AG04450 (cell line): ENCODE results near the gene CA14. TPM values are rescaled to one million over a fixed set of nuclear protein-coding genes. Genes with fewer than 3 reads are reported as not detected.

ENCODE experiments used
- CTCF ChIA-PET: fragments of 300-600, 350-600 bp; formaldehyde crosslinking; extraction: SDS; loops from one replicate; lab custom pipeline; 2022; ENCODE audit warnings: antibody characterized with exemption, inconsistent platforms; lab: Charles Lee
- POLR2A ChIA-PET: fragments of 350-600 bp; formaldehyde crosslinking; extraction: SDS; loops from one replicate; lab custom pipeline; 2021; ENCODE audit warnings: antibody characterized with exemption, inconsistent platforms; lab: Yijun Ruan, JAX
- DNase-seq: peaks from one replicate; pipeline ENCODE4 v3.0.0-alpha.2; 2011; ENCODE audit warnings: low read depth, low spot score
- H3K27ac ChIP-seq: one replicate; pipeline ENCODE4 v1.5.1; 2012; ENCODE audit warnings: low read depth, low read length, control low read depth
- H3K27me3 ChIP-seq: one replicate; pipeline ENCODE4 v1.6.0; 2012; ENCODE audit warnings: low read length; ENCODE audit not compliant: control insufficient read depth, insufficient read depth
- H3K4me3 ChIP-seq: 2 replicates; pipeline ENCODE4 v1.5.1; 2011; ENCODE audit warnings: mild to moderate bottlenecking, low read depth, low read length, control low read depth
- H3K9me3 ChIP-seq: 2 replicates; pipeline ENCODE4 v1.5.1; 2012; ENCODE audit warnings: low read length; ENCODE audit not compliant: control insufficient read depth, insufficient read depth
- polyA plus RNA-seq: library from polyadenylated mRNA; depleted of rRNA; stranded (reverse); fragments of >200 nt; gene quantifications from 2 replicates; pipeline ENCODE4 v1.2.3, GENCODE V29; 2011
- TF ChIP-seq, protein P1 (sequence below): IDR thresholded peaks from 2 replicates; pipeline ENCODE4 v1.5.1; 2011; ENCODE audit warnings: low read depth, low read length, control low read depth, inconsistent platforms

The CA14 gene
- polyA plus RNA-seq, 1 experiment = 0.09 TPM

DNA sequence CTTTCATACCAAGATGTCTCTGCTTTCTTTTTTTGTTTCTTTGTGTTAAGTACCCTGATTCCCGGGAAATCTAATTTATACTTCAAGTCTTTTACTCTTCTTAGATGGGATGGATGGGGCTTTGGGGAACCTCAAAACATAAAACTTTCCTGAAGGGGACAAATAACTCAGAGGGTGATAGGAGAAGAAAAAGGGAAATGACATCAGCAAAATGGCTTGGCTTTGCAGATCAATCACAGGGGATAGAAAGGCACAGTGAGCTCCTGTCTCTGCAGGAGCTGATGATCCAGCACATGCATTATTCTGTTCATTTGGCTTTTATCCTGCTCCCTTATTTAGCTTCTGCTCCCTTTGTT is 1.4 kb upstream of the CA14 start:
- ChIA-PET POLR2A (interaction anchor here (0.6 to 1.4 kb wide), 3 partner anchors 13 to 373 kb away, joined by 3 to 6 read pairs (median 4); partner anchors contain the start of genes APH1A and ENSA), CTCF (interaction anchor here (0.5 to 7.7 kb wide), 29 partner anchors 9 to 305 kb away, joined by 3 to 165 read pairs (median 5); partner anchors contain the start of genes APH1A, C1orf54, CIART and PRPF3)
- Histone ChIP-seq H3K27me3 (peaks cover 5% of the 10 kb centered on the region), H3K27ac (no peak overlapping the region), H3K4me3 (no peak overlapping the region), H3K9me3 (no peaks in the 10 kb centered on the region)
- DNase-seq = no peak
- TF ChIP-seq, protein P1, sequence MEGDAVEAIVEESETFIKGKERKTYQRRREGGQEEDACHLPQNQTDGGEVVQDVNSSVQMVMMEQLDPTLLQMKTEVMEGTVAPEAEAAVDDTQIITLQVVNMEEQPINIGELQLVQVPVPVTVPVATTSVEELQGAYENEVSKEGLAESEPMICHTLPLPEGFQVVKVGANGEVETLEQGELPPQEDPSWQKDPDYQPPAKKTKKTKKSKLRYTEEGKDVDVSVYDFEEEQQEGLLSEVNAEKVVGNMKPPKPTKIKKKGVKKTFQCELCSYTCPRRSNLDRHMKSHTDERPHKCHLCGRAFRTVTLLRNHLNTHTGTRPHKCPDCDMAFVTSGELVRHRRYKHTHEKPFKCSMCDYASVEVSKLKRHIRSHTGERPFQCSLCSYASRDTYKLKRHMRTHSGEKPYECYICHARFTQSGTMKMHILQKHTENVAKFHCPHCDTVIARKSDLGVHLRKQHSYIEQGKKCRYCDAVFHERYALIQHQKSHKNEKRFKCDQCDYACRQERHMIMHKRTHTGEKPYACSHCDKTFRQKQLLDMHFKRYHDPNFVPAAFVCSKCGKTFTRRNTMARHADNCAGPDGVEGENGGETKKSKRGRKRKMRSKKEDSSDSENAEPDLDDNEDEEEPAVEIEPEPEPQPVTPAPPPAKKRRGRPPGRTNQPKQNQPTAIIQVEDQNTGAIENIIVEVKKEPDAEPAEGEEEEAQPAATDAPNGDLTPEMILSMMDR = no peak

DNA sequence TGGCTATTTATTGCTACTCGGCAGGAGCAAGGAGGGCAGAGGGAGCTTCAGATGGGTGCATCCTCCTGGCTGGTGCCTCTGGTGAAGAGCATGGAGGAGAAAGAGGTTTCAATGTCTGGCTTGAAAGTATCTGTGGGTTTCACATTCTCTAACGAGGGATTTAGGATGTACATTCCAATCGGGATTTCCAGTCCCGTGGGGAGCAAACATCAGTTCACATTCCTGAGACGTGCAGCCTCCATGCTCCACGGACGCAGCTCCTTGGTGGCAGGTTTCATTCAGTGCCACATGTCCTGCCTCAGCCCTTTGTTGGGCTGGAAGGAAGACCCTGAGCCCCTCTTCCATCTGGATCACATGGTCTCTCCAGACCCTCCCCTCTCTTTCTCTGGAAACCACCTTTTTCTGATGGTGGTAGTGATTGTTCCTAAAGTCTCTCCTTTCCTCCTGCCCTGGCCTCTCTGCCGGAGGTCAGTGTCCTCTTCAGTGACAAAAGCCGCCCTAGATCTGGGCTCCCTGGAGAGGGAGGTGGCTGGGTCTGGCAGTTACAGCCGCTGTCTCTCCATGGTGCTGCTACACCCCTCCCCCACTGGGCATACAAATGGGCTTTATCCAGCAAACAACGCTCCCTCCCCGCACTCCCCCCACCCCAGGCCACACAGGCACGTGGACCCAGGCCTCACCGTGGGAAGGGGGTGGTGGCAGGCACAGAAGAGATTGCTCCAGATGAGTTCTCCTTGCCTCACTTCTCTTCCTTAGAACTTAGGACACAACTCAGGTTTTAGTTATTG is 826 bp upstream of the CA14 start:
- Histone ChIP-seq H3K4me3 (no peak overlapping the region), H3K27ac (no peak overlapping the region), H3K27me3 (peaks cover 5% of the 10 kb centered on the region), H3K9me3 (no peaks in the 10 kb centered on the region)
- ChIA-PET CTCF (interaction anchor here (0.5 to 7.7 kb wide), 27 partner anchors 9 to 304 kb away, joined by 3 to 165 read pairs (median 5); partner anchors contain the start of genes APH1A, C1orf54, CIART and PRPF3), POLR2A (interaction anchor here (0.6 to 1.4 kb wide), 3 partner anchors 12 to 25 kb away, joined by 3 to 6 read pairs (median 4); partner anchors contain the start of genes APH1A and C1orf54)
- TF ChIP-seq, protein P1 = no peak
- no peak for DNase-seq

DNA sequence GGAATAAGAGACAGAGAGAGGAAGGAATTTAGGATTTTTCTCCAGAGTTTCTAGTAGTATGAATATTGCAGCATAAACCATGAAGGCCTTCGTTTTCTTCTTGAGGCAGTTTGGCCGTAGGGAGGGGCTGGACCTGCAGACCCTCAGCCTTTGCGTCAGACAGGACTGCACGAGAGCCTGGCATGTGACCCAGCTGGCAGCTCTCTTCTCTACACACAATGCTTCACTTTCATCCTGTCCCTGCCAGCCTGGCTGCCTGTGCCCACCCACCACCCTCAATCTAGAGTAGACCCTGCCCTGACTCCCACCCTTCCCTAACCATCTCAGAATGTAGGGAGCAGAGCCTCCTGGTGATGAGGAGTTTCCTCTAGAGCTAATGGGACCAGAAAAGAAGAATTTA is 1.6 kb downstream of the CA14 start:
- TF ChIP-seq, protein P1 = no peak
- ChIA-PET CTCF (interaction anchor here (6.0 to 7.7 kb wide), 2 partner anchors 11 to 19 kb away, joined by 118 to 165 read pairs; partner anchors contain the start of genes APH1A and C1orf54), POLR2A (no interaction called here)
- H3K9me3 ChIP-seq = no peaks in the 10 kb centered on the region
- peaks cover 5% of the 10 kb centered on the region for H3K27me3 ChIP-seq
- DNase-seq = no peak
- H3K4me3 ChIP-seq = no peak overlapping the region
- H3K27ac ChIP-seq = no peak overlapping the region

DNA sequence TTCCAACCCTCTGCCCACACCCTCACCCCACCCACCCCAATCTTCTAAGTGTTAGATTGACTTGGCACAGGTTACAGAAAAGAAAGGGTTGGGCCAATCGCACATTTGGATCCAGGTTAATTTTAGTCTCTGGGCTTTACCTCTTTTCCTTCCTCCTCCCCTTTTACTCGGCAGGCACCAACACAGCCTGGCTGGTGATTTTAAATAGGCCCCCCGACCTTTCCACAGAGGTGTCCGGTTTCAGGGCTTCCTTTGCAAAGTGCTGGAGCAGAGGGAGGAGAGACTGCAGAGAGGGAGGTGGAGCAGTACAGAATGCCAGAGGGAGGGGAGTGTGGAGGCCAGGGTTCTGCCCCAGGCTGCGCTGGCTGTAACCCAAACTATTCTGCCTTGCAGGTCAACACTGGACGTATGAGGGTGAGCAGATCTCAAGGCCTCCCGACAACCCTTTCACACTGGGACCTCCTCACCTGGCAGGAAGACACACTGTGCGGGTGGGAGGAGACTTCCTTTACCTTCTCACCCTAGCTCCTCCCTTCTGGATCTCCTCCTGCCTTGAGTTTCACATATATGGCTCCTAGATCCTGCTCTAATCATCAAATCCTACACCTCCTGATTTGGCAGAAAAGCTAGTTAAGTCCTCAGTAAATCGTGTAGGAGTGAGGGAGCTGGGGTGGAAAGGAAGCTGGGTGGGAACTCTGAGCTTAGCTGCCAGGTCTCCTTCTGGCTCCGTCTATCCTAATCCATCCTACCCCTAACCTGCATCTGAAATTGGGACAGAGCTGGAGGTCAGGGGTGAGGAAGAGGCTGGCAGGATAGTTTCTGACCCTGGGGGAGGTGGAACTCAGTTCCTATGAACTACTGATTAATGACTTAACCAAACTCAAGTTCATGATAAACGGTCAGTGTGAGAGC is 2.4 kb downstream of the CA14 start:
- CTCF ChIA-PET = interaction anchor here (2.1 to 7.7 kb wide), 2 partner anchors 11 to 22 kb away, joined by 5 to 118 read pairs; partner anchors contain the start of genes APH1A and C1orf54
- Histone ChIP-seq H3K4me3 (no peak overlapping the region; the same call in 1 of the 2 replicates), H3K27ac (no peak overlapping the region), H3K27me3 (peaks cover 5% of the 10 kb centered on the region), H3K9me3 (no peaks in the 10 kb centered on the region)
- DNase-seq = no peak
- TF ChIP-seq, protein P1 = no peak
- POLR2A ChIA-PET = interaction anchor here (0.7 to 1.2 kb wide), 2 partner anchors 13 to 616 kb away, joined by 3 to 5 read pairs; partner anchors contain the start of gene ARNT
